Glutamatergic neuron (in vitro differentiated cells): ENCODE results near the gene ATP5PD. TPM values are rescaled to one million over a fixed set of nuclear protein-coding genes. Genes with fewer than 3 reads are reported as not detected.

ENCODE experiments used
- DNase-seq: peaks from one replicate; pipeline ENCODE4 v3.0.0; 2022
- H3K27ac Mint-ChIP-seq: one replicate; pipeline ENCODE4 v1.8.0; 2020; ENCODE audit warnings: mild to moderate bottlenecking, mixed read lengths, inconsistent platforms; ENCODE audit not compliant: unreplicated experiment
- H3K27me3 Mint-ChIP-seq: one replicate; pipeline ENCODE4 v1.8.0; 2020; ENCODE audit warnings: mild to moderate bottlenecking, moderate library complexity, mixed read lengths, inconsistent platforms; ENCODE audit not compliant: unreplicated experiment
- H3K36me3 Mint-ChIP-seq: one replicate; pipeline ENCODE4 v1.8.0; 2020; ENCODE audit warnings: mild to moderate bottlenecking, mixed read lengths, inconsistent platforms; ENCODE audit not compliant: unreplicated experiment
- H3K4me1 Mint-ChIP-seq: one replicate; pipeline ENCODE4 v1.8.0; 2020; ENCODE audit warnings: mild to moderate bottlenecking, low read depth, mixed read lengths, inconsistent platforms; ENCODE audit not compliant: unreplicated experiment
- H3K4me3 Mint-ChIP-seq: one replicate; pipeline ENCODE4 v1.8.0; 2020; ENCODE audit warnings: mild to moderate bottlenecking, mixed read lengths, inconsistent platforms; ENCODE audit not compliant: unreplicated experiment
- H3K9me3 Mint-ChIP-seq: one replicate; pipeline ENCODE4 v1.8.0; 2020; ENCODE audit warnings: mild to moderate bottlenecking, moderate library complexity, mixed read lengths, inconsistent platforms; ENCODE audit not compliant: unreplicated experiment
- total RNA-seq: library from RNA; stranded (reverse); fragmentation: NEBNext Ultra II Directional; extraction: Animal tissue kit (Norgen Biotek cat#: 25700); gene quantifications from one replicate; pipeline ENCODE4 v1.2.1, GENCODE V29; 2021; ENCODE audit not compliant: unreplicated experiment
- TF ChIP-seq, protein P1 (sequence below): fragments of 200-600 bp; sonication (generic); IDR thresholded peaks from one replicate; pipeline ENCODE4 v1.5.0; 2021; ENCODE audit not compliant: partially characterized antibody, unreplicated experiment

ATP5PD gene
- total RNA-seq, 1 donor from 2014 or later, result 139 TPM

DNA sequence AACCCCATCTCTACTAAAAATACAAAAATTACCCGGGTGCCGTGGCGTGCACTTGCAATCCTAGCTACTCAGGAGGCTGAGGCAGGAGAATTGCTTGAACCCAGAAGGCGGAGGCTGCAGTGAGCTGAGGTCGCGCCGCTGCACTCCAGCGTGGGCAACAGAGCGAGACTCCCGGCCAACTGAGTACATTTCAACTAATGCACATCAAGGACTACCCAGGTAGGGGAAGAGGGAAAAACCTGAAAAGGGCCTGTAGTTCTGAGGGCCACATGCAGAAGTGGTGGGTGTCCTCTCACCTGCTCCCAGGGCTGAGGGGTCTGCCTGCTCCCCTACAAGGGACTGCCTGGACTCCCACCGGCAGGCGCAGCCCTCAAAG, 40.4 kb upstream of the ATP5PD start:
- peaks cover 2% of the 10 kb centered on the region for H3K4me1 Mint-ChIP-seq

DNA sequence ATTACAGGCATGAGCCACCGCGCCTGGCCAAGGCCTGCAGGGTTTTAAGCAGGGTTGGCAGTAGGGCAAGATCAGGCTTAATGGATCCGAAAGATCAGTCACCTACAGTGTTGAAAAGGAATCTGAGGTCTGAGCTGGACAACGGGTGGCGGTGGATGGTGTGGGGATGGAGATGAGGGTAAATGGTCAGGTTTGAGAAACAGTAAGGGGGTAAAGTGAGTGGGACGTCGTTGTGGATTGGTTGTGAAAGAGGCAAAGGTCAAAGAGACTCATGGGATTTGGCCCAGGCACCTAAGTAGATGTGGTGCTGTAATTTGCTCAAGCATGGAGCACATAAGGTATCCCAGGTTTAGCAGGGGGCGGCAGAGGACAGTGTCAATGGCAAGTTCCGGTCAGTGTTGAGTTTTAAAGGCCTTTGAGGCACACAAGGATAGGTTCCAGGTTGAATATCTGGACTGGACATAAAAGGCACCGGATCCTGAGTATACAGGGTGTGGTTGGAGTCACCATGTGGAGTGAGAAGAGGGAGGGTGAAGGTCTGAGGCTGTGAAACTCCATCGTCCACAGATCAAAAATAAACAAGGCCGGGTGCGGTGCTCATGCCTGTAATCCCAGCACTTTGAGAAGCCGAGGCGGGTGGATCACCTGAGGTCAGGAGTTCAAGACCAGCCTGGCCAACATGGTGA, 39.9 kb upstream of the ATP5PD start:
- H3K9me3 Mint-ChIP-seq, result peaks cover 4% of the 10 kb centered on the region
- TF ChIP-seq, protein P1, sequence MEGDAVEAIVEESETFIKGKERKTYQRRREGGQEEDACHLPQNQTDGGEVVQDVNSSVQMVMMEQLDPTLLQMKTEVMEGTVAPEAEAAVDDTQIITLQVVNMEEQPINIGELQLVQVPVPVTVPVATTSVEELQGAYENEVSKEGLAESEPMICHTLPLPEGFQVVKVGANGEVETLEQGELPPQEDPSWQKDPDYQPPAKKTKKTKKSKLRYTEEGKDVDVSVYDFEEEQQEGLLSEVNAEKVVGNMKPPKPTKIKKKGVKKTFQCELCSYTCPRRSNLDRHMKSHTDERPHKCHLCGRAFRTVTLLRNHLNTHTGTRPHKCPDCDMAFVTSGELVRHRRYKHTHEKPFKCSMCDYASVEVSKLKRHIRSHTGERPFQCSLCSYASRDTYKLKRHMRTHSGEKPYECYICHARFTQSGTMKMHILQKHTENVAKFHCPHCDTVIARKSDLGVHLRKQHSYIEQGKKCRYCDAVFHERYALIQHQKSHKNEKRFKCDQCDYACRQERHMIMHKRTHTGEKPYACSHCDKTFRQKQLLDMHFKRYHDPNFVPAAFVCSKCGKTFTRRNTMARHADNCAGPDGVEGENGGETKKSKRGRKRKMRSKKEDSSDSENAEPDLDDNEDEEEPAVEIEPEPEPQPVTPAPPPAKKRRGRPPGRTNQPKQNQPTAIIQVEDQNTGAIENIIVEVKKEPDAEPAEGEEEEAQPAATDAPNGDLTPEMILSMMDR, result no peak
- no peak for DNase-seq
- H3K4me3 Mint-ChIP-seq, result peak overlapping the region; percentile 53
- peaks cover 17% of the 10 kb centered on the region for H3K27me3 Mint-ChIP-seq
- H3K4me1 Mint-ChIP-seq, result peaks cover 2% of the 10 kb centered on the region
- H3K36me3 Mint-ChIP-seq, result no peaks in the 10 kb centered on the region
- H3K27ac Mint-ChIP-seq, result no peak overlapping the region

More for the DNA sequence above, 40.4 kb upstream of the ATP5PD start:
- no peak for DNase-seq
- TF ChIP-seq, protein P1, result no peak
- H3K36me3 Mint-ChIP-seq, result no peaks in the 10 kb centered on the region
- H3K9me3 Mint-ChIP-seq, result peaks cover 4% of the 10 kb centered on the region
- H3K27me3 Mint-ChIP-seq, result peaks cover 14% of the 10 kb centered on the region
- peak overlapping the region; percentile 68 for H3K4me3 Mint-ChIP-seq
- H3K27ac Mint-ChIP-seq, result no peak overlapping the region

DNA sequence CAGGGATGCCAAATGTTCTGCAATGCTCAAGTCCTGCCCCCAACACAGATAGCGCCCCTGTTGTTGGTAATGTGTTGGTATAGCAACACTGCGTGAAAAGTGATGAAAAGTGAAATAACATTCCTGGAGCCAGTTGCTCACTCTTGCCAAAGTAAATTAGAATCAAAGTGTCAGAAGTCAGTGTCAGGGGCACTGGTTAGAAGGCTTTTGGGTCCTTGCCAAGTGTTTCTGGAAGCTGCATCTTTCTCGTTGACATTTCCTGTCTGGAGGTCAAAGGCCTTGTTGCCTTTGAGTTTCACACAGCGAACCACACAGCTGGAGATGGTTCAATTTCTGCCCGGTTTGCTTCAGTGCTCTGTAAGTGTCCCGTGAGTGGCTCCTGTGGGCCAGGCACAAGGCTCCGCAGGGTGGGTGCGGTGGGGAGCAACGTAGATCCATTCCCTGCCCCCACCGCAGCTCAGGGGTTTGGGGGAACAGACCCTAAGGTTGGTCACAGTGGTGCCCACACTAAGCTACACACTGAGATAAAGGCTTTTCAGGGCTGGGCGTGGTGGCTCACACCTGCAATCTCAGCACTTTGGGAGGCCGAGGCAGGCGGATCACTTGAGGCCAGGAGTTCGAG, 37.4 kb upstream of the ATP5PD start:
- TF ChIP-seq, protein P1, result no peak
- no peak overlapping the region for H3K27ac Mint-ChIP-seq
- H3K4me3 Mint-ChIP-seq, result no peak overlapping the region
- H3K4me1 Mint-ChIP-seq, result peaks cover 4% of the 10 kb centered on the region
- peaks cover 13% of the 10 kb centered on the region for H3K27me3 Mint-ChIP-seq
- no peaks in the 10 kb centered on the region for H3K36me3 Mint-ChIP-seq
- H3K9me3 Mint-ChIP-seq, result peaks cover 1% of the 10 kb centered on the region
- no peak for DNase-seq

DNA sequence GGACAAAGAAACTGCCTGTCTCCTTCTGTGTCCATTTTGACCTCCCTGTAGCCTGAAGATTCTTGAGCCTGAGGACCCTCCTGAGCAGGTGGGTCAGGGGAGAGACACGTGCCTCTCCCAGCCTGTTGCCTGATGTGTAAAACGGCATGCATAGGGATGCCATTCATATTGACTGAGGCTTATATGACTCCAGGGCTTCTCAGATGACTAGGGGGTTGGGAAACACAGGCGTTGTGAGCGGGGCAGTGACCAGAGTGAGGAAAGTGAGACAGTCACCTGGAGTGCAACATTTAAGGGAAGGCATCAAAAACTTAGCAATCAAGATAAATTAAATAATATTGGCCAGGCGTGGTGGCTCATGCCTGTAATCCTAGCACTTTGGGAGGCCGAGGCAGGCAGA, 35.9 kb upstream of the ATP5PD start:
- H3K4me3 Mint-ChIP-seq, result no peak overlapping the region
- peaks cover 1% of the 10 kb centered on the region for H3K9me3 Mint-ChIP-seq
- H3K36me3 Mint-ChIP-seq, result no peaks in the 10 kb centered on the region
- DNase-seq, result no peak
- H3K27ac Mint-ChIP-seq, result no peak overlapping the region
- H3K4me1 Mint-ChIP-seq, result peaks cover 8% of the 10 kb centered on the region
- TF ChIP-seq, protein P1, result no peak
- H3K27me3 Mint-ChIP-seq, result peaks cover 13% of the 10 kb centered on the region
